ENCODE measurements around the gene PRDM1.

DNA sequence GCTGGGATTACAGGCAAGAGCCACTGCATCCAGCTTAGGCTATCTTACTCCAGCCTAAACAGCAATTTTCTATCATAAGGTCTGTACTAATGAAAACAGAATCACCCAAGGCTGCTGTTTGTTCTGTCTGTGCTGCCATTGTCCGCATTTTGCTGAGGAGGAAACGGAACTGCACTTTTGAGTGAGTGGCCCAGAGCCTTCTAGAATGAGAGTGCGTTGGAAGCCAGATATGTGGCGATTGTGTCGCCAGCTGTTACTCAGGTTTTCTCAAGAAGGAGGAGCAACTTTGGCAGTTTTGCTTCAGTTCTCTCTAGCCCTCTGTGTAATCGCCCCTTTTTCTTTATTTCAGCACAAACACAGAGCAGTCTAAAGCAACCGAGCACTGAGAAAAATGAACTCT lies 18.3 kb downstream of the PRDM1 start:
- TF ChIP-seq, protein P1, sequence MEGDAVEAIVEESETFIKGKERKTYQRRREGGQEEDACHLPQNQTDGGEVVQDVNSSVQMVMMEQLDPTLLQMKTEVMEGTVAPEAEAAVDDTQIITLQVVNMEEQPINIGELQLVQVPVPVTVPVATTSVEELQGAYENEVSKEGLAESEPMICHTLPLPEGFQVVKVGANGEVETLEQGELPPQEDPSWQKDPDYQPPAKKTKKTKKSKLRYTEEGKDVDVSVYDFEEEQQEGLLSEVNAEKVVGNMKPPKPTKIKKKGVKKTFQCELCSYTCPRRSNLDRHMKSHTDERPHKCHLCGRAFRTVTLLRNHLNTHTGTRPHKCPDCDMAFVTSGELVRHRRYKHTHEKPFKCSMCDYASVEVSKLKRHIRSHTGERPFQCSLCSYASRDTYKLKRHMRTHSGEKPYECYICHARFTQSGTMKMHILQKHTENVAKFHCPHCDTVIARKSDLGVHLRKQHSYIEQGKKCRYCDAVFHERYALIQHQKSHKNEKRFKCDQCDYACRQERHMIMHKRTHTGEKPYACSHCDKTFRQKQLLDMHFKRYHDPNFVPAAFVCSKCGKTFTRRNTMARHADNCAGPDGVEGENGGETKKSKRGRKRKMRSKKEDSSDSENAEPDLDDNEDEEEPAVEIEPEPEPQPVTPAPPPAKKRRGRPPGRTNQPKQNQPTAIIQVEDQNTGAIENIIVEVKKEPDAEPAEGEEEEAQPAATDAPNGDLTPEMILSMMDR (IDR thresholded peaks at IDR 0.05; ENCODE audit: borderline replicate concordance, extremely low read depth, low read length, poor library complexity, severe bottlenecking), result no peak
- no peak for TF ChIP-seq EZH2 (IDR thresholded peaks at IDR 0.05; ENCODE audit: borderline replicate concordance, low read depth, low read length, severe bottlenecking)

All from DND-41 (cell line).